ENCODE measurements around the gene VPS52. TPM values are rescaled to one million over a fixed set of nuclear protein-coding genes. Genes with fewer than 3 reads are reported as not detected.

Gene VPS52
- total RNA-seq, 1 donor from 2014 or later, result 67.4 TPM

DNA sequence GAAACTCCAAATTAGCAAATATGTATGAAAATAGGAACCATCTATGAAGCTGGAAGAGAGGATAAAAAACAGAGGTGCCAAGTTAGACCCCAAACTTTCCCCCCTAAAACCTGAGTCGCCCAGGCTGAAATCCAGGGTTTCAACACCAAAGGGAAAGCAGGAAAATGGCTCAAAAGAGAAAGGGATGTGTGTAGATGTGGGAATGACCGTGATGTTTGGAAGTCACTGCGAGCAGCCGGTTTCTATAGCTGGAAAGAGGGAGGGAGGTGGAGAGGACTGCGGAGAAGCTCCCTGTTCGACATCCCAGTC lies 58.9 kb downstream of the VPS52 start:
- Mint-ChIP-seq H3K36me3 (ENCODE audit: unreplicated experiment) (peaks cover 14% of the 10 kb centered on the region), H3K9me3 (ENCODE audit: unreplicated experiment) (no peaks in the 10 kb centered on the region), H3K4me3 (ENCODE audit: unreplicated experiment) (peak overlapping the region; percentile 88), H3K4me1 (ENCODE audit: unreplicated experiment) (peaks cover 28% of the 10 kb centered on the region), H3K27ac (ENCODE audit: unreplicated experiment) (peak overlapping the region; percentile 68), H3K27me3 (ENCODE audit: unreplicated experiment) (peaks cover 6% of the 10 kb centered on the region)
- DNase-seq (ENCODE audit: extremely low spot score, unreplicated experiment), result no peak
- TF ChIP-seq, protein P1, sequence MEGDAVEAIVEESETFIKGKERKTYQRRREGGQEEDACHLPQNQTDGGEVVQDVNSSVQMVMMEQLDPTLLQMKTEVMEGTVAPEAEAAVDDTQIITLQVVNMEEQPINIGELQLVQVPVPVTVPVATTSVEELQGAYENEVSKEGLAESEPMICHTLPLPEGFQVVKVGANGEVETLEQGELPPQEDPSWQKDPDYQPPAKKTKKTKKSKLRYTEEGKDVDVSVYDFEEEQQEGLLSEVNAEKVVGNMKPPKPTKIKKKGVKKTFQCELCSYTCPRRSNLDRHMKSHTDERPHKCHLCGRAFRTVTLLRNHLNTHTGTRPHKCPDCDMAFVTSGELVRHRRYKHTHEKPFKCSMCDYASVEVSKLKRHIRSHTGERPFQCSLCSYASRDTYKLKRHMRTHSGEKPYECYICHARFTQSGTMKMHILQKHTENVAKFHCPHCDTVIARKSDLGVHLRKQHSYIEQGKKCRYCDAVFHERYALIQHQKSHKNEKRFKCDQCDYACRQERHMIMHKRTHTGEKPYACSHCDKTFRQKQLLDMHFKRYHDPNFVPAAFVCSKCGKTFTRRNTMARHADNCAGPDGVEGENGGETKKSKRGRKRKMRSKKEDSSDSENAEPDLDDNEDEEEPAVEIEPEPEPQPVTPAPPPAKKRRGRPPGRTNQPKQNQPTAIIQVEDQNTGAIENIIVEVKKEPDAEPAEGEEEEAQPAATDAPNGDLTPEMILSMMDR (IDR thresholded peaks at IDR 0.05), result no peak

DNA sequence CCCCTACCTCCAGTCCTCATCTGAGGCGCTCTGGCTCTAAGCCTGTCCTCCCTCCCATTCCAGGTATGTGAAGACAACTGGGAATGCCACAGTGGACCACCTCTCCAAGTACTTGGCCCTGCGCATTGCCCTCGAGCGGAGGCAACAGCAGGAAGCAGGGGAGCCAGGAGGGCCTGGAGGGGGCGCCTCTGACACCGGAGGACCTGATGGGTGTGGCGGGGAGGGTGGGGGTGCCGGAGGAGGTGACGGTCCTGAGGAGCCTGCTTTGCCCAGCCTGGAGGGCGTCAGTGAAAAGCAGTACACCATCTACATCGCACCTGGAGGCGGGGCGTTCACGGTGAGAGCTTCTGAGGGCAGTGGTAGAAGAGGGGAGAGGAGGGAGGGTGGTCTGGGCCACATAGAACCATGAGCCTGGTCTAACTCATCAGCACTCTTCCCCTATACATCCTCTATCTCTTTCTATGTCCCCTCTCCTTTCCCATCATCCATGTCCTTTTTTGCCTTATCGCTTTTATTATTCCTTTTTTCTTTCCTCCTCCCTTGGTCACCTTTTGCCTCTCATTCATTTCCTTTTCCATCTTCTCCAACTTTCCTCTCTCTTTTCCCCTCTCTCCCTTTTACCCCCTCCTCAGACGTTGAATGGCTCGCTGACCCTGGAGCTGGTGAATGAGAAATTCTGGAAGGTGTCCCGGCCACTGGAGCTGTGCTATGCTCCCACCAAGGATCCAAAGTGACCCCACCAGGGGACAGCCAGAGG lies 59.8 kb downstream of the VPS52 start:
- TF ChIP-seq, protein P1 (IDR thresholded peaks at IDR 0.05), result no peak
- no peaks in the 10 kb centered on the region for H3K9me3 Mint-ChIP-seq (ENCODE audit: unreplicated experiment)
- no peak for DNase-seq (ENCODE audit: extremely low spot score, unreplicated experiment)
- H3K27ac Mint-ChIP-seq (ENCODE audit: unreplicated experiment), result no peak overlapping the region
- H3K4me3 Mint-ChIP-seq (ENCODE audit: unreplicated experiment), result no peak overlapping the region
- H3K27me3 Mint-ChIP-seq (ENCODE audit: unreplicated experiment), result peaks cover 3% of the 10 kb centered on the region
- H3K36me3 Mint-ChIP-seq (ENCODE audit: unreplicated experiment), result peaks cover 14% of the 10 kb centered on the region
- H3K4me1 Mint-ChIP-seq (ENCODE audit: unreplicated experiment), result peaks cover 34% of the 10 kb centered on the region

DNA sequence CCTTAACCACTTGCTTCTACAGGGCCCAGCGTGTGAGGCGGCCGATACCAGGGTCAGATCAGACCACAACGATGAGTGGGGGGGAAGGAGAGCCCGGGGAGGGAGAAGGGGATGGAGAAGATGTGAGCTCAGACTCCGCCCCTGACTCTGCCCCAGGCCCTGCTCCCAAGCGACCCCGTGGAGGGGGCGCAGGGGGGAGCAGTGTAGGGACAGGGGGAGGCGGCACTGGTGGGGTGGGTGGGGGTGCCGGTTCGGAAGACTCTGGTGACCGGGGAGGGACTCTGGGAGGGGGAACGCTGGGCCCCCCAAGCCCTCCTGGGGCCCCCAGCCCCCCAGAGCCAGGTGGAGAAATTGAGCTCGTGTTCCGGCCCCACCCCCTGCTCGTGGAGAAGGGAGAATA lies 60.5 kb downstream of the VPS52 start:
- H3K27ac Mint-ChIP-seq (ENCODE audit: unreplicated experiment), result no peak overlapping the region
- no peak overlapping the region for H3K4me3 Mint-ChIP-seq (ENCODE audit: unreplicated experiment)
- H3K9me3 Mint-ChIP-seq (ENCODE audit: unreplicated experiment), result no peaks in the 10 kb centered on the region
- TF ChIP-seq, protein P1 (IDR thresholded peaks at IDR 0.05), result no peak
- peaks cover 40% of the 10 kb centered on the region for H3K4me1 Mint-ChIP-seq (ENCODE audit: unreplicated experiment)
- peaks cover 14% of the 10 kb centered on the region for H3K36me3 Mint-ChIP-seq (ENCODE audit: unreplicated experiment)
- H3K27me3 Mint-ChIP-seq (ENCODE audit: unreplicated experiment), result peaks cover 1% of the 10 kb centered on the region
- no peak for DNase-seq (ENCODE audit: extremely low spot score, unreplicated experiment)

DNA sequence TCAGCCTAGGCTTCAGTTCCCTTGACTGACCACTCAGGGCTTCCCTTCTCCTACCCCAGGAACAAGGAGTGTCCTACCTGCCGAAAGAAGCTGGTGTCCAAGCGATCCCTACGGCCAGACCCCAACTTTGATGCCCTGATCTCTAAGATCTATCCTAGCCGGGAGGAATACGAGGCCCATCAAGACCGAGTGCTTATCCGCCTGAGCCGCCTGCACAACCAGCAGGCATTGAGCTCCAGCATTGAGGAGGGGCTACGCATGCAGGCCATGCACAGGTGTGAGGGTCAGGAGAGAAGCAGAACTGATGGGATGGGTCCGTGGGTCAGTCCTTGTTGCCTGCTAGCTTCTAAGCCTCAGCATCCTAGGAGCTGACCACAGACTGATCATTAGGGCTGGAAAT lies 61.8 kb downstream of the VPS52 start:
- no peak for DNase-seq (ENCODE audit: extremely low spot score, unreplicated experiment)
- no peak overlapping the region for H3K27ac Mint-ChIP-seq (ENCODE audit: unreplicated experiment)

More for the DNA sequence above, 61.8 kb downstream of the VPS52 start:
- Mint-ChIP-seq H3K9me3 (ENCODE audit: unreplicated experiment) (no peaks in the 10 kb centered on the region), H3K4me1 (ENCODE audit: unreplicated experiment) (peaks cover 50% of the 10 kb centered on the region), H3K27me3 (ENCODE audit: unreplicated experiment) (no peaks in the 10 kb centered on the region), H3K36me3 (ENCODE audit: unreplicated experiment) (peaks cover 14% of the 10 kb centered on the region), H3K4me3 (ENCODE audit: unreplicated experiment) (no peak overlapping the region)
- TF ChIP-seq, protein P1 (IDR thresholded peaks at IDR 0.05), result no peak

All from osteocyte (in vitro differentiated cells).